Measurements from ENCODE around the gene PDP2.

The PDP2 gene

DNA sequence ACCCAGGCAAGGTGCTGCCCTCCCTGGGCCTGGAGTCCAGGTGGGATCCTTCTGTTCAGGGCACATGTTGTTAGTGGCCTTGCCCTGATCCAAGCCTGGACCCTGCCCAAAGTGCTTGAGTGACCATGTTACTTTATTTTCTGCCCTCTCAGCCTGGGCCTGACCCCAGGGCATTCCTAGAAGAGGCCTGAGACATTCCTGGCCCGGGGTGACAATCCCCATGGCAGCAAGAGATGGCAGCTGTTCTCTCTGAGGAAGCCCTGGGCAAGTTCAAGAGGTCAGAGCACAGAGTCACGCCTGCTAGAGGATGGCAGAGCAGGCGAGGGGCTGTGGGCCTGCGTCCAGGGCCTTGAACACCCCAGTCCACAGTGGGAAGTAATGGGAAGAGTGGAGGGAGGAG is 33.4 kb downstream of the PDP2 start:
- TF ChIP-seq, protein P1, sequence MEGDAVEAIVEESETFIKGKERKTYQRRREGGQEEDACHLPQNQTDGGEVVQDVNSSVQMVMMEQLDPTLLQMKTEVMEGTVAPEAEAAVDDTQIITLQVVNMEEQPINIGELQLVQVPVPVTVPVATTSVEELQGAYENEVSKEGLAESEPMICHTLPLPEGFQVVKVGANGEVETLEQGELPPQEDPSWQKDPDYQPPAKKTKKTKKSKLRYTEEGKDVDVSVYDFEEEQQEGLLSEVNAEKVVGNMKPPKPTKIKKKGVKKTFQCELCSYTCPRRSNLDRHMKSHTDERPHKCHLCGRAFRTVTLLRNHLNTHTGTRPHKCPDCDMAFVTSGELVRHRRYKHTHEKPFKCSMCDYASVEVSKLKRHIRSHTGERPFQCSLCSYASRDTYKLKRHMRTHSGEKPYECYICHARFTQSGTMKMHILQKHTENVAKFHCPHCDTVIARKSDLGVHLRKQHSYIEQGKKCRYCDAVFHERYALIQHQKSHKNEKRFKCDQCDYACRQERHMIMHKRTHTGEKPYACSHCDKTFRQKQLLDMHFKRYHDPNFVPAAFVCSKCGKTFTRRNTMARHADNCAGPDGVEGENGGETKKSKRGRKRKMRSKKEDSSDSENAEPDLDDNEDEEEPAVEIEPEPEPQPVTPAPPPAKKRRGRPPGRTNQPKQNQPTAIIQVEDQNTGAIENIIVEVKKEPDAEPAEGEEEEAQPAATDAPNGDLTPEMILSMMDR (IDR thresholded peaks at IDR 0.05; ENCODE audit: control extremely low read depth, extremely low read depth, low read depth, missing control alignments): no peak
- POLR2A ChIA-PET: no interaction called here
- CTCF ChIA-PET: interaction anchor here (1.5 kb wide), 1 partner anchor 11 kb away, joined by 3 read pairs; no protein-coding TSS in a partner anchor
- no peak for DNase-seq (ENCODE audit: extremely low spot score)

DNA sequence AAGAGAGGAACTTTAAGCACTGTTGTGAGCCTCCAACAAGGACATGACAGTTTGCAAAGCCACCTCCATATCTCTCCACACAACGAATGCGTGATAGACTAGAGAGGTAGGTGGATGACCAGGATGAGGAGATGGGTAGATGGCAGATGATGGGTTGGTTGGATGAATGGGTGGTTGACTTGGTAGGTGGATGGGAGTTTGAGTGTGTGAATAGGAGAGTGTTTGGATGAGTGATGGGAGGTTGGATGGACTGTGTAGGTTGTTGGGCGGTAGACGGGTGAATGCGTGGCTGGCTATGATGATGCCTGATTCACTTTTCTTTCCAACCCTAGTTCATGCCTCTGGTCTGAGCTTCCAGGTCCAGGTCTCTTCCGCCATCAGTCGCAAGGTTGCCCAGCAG is 34.2 kb downstream of the PDP2 start:
- POLR2A ChIA-PET: no interaction called here
- CTCF ChIA-PET: interaction anchor here (1.5 kb wide), 1 partner anchor 10 kb away, joined by 3 read pairs; no protein-coding TSS in a partner anchor
- TF ChIP-seq, protein P1 (IDR thresholded peaks at IDR 0.05; ENCODE audit: control extremely low read depth, extremely low read depth, low read depth, missing control alignments): no peak
- DNase-seq (ENCODE audit: extremely low spot score): no peak

DNA sequence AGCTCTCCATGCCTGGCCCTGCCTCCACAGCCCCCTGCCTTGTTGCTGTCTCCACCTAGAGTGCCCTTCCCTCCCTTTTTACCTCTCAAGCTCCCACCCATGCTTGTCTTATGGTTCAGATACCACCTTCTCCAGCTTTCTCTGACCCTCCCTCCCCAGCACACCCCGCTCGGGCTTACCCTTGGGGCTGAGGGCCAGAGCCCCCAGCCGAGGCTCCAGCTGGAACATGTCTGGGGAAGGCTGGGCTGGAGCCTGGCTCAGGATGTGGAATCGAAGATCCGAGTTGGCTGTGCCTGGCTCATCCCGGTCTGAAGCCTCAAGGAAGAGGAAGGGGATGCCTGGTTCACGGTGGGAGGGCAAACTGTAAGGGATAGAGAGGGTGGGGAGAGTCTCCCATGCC is 34.7 kb downstream of the PDP2 start:
- TF ChIP-seq, protein P1 (IDR thresholded peaks at IDR 0.05; ENCODE audit: control extremely low read depth, extremely low read depth, low read depth, missing control alignments): no peak
- ChIA-PET CTCF (no interaction called here), POLR2A (no interaction called here)

DNA sequence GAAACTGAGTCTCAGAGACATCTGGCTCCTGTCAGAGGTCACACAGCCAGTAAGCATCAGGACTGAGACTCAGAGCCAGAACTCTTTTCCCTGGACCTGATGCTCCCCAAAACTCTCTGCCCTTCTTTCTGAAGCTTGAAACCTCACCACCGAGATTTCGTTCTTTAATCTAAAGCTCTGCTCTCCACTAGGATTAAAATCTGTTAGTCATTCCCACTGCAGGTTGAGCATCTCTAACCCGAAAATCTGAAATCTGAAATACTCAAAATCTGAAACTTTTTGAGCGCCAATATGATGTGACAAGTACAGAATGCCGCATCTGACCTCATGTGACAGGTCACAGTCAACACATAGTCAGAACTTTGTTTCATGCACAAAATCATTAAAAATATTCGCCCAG is 36.2 kb downstream of the PDP2 start:
- TF ChIP-seq, protein P1 (IDR thresholded peaks at IDR 0.05; ENCODE audit: control extremely low read depth, extremely low read depth, low read depth, missing control alignments): no peak
- CTCF ChIA-PET: interaction anchor here (1.0 to 4.3 kb wide), 2 partner anchors 11 to 21 kb away, joined by 4 to 28 read pairs; no protein-coding TSS in a partner anchor
- DNase-seq (ENCODE audit: extremely low spot score): no peak
- POLR2A ChIA-PET: no interaction called here

More for the DNA sequence above, 34.7 kb downstream of the PDP2 start:
- DNase-seq (ENCODE audit: extremely low spot score): no peak

DNA sequence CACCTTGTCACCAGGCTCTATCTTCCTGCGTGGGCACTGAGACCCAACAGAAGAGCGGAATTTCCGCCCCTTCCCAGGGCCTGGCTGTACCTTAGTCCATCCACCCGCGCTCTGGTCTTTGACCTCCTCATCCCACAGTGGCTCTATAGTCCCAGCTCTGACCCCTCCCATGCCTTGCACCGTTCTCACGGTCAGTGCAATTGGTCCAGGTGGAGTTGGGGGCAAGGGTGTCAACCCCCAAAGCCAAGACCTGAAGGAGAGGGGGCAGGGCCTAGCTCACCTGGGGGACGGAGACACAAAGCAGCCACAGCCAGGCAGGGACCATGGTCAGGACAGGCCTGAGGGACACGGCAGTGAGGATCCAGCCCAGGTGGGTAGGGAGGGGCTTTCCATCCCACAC is 37.4 kb downstream of the PDP2 start:
- DNase-seq (ENCODE audit: extremely low spot score): no peak
- POLR2A ChIA-PET: interaction anchor here (0.5 kb wide), 1 partner anchor 26 kb away, joined by 7 read pairs; no protein-coding TSS in a partner anchor
- CTCF ChIA-PET: interaction anchor here (1.1 to 4.3 kb wide), 6 partner anchors 8 to 266 kb away, joined by 3 to 28 read pairs (median 8); no protein-coding TSS in a partner anchor
- TF ChIP-seq, protein P1 (IDR thresholded peaks at IDR 0.05; ENCODE audit: control extremely low read depth, extremely low read depth, low read depth, missing control alignments): no peak

DNA sequence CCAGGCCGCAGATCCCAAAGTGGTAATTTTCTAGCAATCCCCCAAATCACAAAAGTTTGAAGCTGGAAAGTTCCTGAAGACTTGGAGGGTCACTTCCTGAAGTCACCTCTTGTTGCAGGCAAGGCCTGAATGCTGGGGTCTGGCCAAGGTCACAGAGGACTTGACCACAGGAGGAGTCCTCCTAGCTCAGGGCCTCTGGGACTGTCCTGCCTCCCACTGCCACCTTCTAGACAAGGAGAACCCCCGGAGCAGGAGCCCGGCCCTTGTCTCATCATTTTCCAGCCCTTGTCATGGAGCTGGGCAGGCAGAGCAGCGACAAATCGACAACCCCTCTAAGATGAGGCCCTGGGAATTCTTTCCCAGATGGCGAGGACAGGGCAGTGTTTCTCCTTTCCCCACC is 38.0 kb downstream of the PDP2 start:
- ChIA-PET POLR2A (interaction anchor here (0.5 kb wide), 1 partner anchor 25 kb away, joined by 7 read pairs; no protein-coding TSS in a partner anchor), CTCF (interaction anchor here (1.0 to 4.3 kb wide), 7 partner anchors 9 to 267 kb away, joined by 3 to 28 read pairs (median 5); no protein-coding TSS in a partner anchor)
- no peak for DNase-seq (ENCODE audit: extremely low spot score)
- TF ChIP-seq, protein P1 (IDR thresholded peaks at IDR 0.05; ENCODE audit: control extremely low read depth, extremely low read depth, low read depth, missing control alignments): no peak

Data from GM10248 (cell line).